GM18508 (cell line): ENCODE data around the gene RADIL.
"Not testable (repeated sequence)": the region's sequence is repeated elsewhere in the genome, so short reads cannot be mapped to it uniquely, and the experiment has no call there.

Source experiments
- ATAC-seq: cut with Tn5 transposase; IDR thresholded peaks from one replicate; pipeline ENCODE4 v1.9.1; 2021; ENCODE audit warnings: moderate number of reproducible peaks; ENCODE audit not compliant: insufficient read depth, unreplicated experiment

Gene RADIL, protein sequence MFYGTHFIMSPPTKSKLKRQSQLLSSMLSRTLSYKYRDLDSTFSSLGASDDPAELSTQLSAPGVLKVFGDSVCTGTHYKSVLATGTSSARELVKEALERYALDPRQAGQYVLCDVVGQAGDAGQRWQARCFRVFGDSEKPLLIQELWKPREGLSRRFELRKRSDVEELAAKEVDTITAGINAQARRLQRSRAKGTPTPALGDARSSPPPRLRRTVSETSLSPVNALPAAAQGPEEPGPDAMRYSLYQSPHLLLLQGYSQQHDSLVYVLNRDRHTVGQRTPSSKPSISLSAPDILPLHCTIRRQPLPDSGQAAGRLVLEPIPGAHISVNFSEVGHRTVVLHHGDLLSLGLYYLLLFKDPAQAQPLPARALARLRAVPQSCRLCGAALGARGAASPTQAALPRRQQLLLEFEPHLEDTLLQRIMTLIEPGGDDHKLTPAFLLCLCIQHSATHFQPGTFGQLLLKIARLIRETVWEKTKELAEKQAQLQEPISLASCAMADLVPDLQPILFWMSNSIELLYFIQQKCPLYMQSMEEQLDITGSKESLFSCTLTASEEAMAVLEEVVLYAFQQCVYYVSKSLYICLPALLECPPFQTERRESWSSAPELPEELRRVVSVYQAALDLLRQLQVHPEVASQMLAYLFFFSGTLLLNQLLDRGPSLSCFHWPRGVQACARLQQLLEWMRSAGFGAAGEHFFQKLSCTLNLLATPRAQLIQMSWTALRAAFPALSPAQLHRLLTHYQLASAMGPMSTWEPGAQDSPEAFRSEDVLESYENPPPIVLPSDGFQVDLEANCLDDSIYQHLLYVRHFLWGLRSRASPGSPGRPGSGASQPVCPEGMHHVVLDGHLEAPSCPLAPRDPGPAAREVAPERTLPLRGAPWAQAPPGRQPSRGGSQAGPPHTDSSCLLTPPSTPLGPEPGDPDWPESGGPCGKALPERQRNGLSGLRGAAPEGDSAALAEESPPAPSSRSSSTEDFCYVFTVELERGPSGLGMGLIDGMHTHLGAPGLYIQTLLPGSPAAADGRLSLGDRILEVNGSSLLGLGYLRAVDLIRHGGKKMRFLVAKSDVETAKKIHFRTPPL

DNA sequence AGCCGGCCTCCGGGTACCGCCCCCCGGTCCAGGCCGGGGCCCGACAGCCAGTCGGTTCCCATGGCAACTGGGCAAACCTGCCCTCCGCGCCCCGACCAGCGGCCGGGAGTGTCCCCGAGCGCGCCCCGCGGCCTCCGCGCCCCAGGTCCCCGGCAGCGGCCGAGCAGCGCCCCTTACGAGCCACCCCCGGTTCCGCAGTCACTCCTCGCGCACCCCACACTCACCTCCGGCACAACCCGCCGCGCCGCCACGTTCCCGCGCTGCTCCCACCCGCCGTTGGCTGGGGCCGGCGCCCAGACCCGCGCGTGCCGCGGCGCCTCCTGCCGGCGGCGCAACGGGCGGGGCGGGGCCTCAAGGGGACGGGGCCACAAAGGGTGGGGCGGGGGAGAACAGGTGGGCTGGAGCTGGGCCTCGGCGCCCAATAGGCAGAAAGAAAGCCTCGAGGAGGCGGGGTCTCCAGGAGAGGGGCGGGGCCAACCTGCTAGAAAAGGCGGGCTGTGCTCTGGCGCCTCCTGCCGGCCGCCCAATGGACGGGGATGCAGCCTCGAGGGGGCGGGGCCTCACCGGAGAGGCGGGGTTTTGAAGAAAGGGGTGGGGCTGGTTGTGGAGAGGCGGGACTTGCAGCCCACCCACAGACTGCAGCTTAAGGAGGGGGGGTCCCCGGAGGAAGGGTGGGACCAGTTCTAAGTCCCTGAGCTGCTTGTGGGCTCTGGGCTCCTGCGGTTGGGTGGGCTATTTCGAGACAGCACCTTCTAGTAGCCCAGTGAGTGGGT, at the start of gene RADIL:
Gene RADIL (minus strand): TSS at position 345 of the 773 bp plus-strand sequence. CDS start 5,577 bp downstream, outside the sequence.
- no peak for ATAC-seq

- no peak for ATAC-seq
These were observed 48.4 kb upstream of the RADIL start for GRCh38 chr7:4931943-4932342.

GRCh38 chr7:4929005-4929404, 45.5 kb upstream of the RADIL start:
- no peak for ATAC-seq

GRCh38 chr7:4928445-4928844, 44.9 kb upstream of the RADIL start:
- ATAC-seq: no peak

DNA sequence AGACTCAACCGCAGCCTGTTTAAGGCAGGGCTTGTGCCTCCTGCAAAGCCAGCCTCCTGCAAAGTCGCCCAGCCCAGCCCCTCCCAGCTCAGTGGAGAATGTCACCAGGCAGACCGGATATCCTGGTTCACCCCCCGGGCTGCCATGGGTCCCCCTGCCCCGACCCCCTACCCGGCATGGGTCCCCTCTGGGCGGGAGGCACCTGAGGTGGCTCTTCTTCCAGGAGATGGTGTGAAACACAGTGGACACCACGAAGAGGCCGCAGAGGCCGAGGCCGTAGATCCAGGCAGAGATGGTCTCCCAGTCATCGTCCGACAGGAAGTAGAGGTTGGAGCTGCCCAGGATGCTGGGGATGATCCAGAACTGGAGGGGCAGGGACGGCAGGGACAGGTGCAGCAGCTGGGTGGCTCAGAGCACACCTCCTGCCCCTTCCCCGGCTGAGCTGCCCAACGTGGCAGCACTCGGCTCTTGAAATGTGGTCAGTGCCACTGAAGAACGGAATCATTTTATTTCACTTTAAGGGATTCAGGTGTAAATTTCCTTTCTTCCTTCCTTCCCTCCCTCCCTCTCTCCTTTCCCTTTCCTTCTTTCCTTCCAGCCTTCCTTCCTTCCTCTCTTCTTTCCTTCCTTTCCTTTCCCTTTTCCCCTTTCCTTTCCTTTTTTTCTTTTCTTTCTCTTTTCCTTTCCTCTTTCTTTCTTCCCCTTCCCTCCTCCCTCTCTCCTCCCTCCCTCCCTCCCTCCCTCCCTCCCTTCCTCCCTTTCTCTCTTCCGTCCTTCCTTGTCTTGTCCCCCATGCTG, 36.7 kb upstream of the RADIL start:
- no peak for ATAC-seq

DNA sequence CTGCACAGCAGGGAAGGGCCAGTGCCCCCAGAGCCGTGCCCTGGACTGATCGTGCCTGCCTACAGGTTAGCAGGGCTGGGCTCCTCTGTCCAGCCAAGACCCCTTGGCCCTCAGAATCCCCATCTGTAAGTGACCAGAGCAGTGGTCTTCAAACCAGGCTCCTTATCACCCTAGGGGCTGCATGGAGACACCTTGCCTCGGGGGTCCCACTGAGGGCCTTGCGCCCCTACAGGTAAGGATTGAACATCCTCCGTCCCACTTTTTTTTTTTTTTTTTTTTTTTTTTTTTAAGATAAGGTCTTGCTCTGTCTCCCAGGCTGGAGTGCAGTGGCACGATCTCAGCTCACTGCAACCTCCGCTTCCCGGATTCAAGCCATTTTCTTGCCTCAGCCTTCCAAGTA, 32.6 kb upstream of the RADIL start:
- ATAC-seq: no peak

GRCh38 chr7:4911111-4911828, 27.8 kb upstream of the RADIL start:
- ATAC-seq: no peak

DNA sequence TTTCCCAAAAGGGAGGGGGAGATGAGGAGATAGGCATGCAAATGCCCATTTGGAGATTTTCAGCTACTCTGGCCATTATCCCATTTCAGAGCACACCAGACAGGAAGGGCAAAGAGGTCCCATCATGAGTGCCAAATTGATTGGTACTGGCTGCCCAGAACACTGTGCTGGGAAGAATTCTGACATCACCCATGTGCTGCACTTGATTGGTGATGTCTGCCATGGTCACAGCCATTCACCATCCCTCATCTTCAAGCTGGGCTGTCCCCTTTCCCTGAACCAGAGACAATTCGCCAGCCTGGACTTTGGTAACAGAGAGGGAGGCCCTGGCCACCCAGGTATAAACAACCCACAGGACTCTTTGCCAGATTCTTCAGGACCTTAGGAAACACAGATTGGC, 23.2 kb upstream of the RADIL start:
- ATAC-seq: no peak

- ATAC-seq: no peak
These were observed 21.7 kb upstream of the RADIL start for GRCh38 chr7:4905171-4905570.

GRCh38 chr7:4904346-4904745, 20.8 kb upstream of the RADIL start:
- ATAC-seq: no peak

DNA sequence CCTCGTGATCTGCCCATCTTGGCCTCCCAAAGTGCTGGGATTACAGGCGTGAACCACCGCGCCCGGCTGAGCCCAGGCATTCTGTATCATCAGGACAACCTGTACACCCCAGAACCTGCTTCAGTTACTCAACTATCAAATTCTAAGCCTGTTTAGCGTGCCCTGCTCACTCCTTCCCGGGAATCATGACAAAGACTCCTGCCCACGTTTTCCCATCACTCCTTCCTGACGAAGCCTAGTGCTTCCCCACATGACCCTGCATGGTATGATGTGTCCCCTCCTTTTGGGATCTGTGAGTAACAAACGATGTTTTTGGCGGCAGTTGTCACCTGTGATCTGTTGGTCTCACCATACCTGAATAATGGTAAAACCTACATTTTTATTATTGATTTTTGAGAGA, 12.2 kb upstream of the RADIL start:
- ATAC-seq: no peak

DNA sequence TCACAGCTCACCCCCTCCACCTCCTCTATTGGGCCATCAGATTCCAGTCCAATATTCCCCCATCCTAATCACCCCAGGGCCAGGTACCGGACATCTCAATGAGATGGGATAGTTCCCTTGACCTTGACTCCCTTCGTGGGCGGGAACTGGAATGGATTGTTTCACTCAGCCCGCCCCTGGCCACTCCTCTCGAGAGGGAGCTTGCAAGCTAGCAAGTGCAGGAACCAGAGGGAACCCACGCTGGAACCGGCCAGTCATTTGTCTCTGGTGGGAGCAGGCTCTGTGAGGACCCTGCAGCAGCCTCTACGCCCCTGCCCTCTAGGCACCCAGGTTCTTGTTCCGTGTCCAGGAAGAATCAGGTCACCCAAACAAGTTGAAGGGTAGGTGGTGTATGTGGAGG, 11.0 kb upstream of the RADIL start:
- ATAC-seq: no peak

DNA sequence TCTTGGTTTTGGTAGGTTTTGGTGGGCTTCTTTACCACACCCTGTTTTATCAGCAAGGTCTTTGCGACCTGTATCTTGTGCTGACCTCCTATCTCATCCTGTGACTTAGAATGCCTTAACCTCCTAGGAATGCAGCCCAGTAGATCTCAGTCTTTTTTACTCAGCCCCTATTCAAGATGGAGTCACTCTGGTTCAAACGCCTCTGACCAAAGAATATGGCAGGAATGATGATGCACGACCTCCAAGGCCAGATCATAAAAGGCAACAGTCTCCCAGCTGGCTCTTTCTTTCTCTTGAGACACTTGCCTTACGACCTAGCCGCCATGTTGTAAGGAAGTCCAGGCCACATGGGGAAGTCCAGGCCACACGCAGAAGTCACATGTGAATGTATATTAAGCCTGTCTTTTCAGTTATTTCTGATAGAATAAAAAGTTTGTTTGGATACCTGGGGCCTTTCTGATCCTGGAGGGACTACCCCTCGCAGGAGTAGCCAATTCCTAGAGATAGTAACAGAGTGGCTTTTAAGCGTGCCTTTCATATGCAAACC, 10.5 kb upstream of the RADIL start:
- ATAC-seq: no peak

DNA sequence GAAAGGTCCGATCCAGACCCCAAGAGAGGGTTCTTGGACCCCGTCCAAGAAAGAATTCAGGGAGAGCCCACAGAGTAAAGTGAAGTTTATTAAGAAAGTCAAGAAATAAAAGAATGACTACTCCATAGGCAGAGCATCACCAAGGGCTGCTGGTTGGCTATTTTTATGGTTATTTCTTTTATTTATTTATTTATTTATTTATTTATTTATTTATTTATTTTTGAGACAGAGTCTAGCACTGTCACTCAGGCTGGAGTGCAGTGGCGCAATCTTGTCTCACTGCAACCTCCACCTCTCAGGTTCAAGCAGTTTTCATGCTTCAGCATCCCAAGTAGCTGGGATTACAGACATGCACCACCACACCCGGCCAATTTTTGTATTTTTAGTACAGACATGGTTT, 9.7 kb upstream of the RADIL start:
- ATAC-seq: not testable (repeated sequence)

DNA sequence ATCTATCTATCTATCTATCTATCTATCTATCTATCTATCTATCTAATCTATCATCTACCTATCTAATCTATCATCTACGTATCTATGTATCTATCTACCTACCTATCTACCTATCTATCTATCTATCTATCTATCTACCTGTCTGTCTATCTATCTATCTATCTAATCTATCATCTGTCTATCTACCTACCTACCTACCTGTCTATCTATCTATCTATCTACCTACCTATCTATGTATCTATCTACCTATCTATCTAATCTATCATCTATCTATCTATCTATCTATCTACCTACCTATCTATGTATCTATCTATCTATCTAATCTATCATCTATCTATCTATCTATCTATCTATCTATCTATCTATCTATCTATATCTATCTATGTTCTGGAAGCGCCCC, 8.0 kb upstream of the RADIL start:
- not testable (repeated sequence) for ATAC-seq

GRCh38 chr7:4889682-4890081, 6.2 kb upstream of the RADIL start:
- ATAC-seq: no peak

DNA sequence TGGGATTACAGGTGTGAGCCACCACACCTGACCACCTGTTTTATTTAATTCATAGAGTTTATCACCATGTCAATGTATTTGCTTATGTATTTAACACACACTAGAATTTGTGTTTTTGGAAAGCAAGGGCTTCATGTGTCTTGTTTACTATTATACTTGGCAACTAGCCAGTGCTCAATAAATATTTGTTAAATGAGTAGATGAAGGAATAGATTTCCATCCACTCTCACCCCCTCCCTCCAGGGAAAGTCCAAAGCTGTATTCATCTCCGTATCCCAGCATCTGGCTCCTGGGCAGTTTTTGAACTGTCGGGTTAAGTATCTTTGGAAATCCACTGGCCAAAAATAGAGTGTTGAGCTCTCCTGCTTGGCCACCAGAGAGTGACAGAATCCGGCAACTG, 4.6 kb upstream of the RADIL start:
- no peak for ATAC-seq

GRCh38 chr7:4886671-4887070, 3.2 kb upstream of the RADIL start:
- ATAC-seq: no peak
